Endometrial microvascular endothelial cells (primary cell): ENCODE results near the gene ISG15. TPM values are rescaled to one million over a fixed set of nuclear protein-coding genes. Genes with fewer than 3 reads are reported as not detected.

Experiments used
- in situ Hi-C: cut with HindIII; loops from 2 replicates; pipeline ENCODE4 v1.10.0; 2017; ENCODE audit warnings: low sequenced_read_pairs, low pct_unique_long_range_greater_than_20kb; ENCODE audit errors: inconsistent ontology term
- total RNA-seq: library from RNA; depleted of rRNA; stranded (reverse); fragments of >200 nt; gene quantifications from one replicate; pipeline ENCODE4 v1.2.3, GENCODE V29; 2015; ENCODE audit errors: inconsistent ontology term

ISG15 gene
- 303 TPM for total RNA-seq

DNA sequence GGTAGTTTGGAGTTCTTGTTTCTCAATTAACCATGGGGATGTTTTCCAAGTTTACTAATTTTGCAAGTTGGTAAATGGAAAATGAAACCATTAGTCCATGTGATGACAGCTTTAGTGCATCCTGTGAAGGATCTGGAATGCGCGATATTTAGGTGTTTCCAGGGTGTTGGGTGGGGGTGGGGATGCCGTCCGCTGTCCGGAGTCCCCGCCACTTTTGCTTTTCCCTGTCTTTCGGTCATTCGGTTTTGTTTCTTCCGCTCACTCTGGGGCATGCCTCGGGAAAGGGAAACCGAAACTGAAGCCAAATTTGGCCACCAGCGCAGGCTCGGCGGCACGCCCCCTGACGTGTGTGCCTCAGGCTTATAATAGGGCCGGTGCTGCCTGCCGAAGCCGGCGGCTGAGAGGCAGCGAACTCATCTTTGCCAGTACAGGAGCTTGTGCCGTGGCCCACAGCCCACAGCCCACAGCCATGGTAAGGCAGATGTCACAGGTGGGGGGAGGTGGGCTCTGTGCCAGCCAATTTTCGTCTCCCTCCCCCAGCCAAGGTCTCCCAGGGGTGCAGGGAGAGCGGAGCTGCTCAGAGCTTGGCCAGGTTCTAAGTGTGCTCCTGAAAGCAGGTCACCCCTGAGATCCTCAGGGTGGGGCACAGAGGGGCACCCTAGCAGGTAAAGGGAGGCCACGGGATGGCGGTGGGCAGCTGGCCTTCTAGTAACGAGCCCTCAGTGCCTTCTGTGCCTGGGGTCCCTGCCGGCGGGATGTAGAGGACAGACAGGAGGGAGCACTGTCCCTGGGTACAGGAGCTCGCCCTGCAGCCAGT, at the start of gene ISG15:
TSS of gene ISG15 (plus strand) at position 393 of the 817 bp plus-strand sequence. CDS start at position 470, 77 bp downstream.
- in situ Hi-C loops = no loop called here

DNA sequence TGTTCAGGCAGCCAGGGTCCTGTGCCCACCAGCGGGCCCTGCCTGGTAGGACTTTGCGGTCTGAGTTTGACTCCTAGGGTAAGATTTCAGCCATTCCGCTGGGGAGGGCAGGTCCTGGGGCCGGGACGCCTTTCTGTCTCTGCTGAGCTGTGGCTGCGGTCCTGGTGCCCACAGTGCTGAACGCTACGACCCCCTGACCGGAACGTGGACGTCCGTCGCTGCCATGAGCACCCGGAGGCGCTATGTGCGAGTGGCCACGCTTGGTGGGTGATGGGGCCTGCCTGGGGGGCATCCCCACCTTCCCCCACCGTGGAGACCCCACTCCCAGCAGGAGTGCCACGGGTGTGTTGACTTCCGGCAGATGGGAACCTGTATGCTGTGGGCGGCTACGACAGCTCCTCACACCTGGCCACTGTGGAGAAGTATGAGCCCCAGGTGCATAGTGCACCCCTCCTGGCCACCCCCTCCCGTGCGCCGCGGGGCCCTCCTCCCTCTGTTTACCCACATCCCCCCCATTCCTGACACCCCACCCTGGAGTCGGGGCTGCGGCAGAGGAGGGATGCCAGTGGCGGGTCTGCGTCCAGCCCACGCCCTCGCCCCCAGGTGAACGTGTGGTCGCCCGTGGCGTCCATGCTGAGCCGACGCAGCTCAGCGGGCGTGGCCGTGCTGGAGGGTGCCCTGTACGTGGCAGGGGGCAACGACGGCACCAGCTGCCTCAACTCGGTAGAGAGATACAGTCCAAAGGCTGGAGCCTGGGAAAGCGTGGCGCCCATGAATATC, 49.4 kb upstream of the ISG15 start:
- in situ Hi-C loops = no loop called here

DNA sequence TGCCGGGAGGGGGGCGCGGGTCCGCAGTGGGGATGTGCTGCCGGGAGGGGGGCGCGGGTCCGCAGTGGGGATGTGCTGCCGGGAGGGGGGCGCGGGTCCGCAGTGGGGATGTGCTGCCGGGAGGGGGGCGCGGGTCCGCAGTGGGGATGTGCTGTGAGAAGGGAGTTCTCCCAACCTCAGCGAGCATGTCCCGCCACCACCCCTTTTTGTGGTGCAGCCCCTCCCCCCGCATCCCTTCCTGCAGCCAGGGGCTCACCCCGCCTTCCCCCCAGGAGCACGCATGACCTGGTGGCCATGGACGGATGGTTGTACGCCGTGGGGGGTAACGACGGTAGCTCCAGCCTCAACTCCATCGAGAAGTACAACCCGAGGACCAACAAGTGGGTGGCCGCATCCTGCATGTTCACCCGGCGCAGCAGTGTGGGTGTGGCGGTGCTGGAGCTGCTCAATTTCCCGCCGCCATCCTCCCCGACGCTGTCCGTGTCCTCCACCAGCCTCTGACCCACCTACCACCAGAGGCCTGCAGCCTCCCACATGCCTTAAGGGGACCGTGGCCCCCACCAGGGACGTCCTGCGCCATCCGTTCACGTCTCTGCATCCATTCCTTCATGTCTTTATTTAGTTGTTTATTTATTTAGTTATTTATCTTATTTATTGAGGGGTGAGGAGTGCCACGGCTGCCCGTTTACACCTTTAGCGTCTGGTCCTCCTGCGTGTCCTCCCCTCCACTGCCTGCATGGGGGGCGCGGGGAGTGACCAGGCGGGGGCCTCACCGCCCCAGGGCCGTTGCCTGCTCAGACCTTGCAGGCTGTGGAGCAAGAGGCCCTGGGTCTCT, 48.4 kb upstream of the ISG15 start:
- in situ Hi-C loops = no loop called here

DNA sequence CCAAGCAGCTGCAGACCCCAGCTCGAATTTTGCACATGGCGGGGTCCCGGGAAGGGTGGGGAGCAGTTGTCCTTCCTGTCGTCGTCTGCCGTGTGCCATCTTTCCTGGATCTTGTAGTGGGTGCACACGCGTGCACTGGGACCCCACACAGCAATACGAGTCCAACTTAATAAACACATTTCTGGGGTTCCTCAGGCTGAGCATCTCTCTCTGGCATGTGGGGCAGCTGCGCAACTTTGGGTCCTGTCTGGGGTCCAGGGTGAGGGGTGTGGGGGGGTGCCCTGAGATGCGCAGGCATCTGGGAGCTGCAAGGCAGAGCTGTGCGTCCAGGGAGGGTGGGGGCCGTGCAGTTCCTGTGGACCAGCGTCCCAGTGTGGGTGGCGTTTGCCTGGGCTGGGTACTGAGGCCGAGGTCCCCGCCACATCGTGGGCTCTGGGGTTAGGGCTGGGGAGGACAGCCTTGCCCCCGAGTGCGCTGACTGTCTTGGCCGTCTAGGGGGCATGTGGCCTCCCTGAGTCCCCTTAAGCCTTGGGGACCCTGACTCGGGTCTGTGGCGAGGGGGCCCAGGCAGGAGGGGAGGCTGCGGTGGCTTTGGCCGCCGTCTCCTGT, 47.7 kb upstream of the ISG15 start:
- in situ Hi-C loops = no loop called here

DNA sequence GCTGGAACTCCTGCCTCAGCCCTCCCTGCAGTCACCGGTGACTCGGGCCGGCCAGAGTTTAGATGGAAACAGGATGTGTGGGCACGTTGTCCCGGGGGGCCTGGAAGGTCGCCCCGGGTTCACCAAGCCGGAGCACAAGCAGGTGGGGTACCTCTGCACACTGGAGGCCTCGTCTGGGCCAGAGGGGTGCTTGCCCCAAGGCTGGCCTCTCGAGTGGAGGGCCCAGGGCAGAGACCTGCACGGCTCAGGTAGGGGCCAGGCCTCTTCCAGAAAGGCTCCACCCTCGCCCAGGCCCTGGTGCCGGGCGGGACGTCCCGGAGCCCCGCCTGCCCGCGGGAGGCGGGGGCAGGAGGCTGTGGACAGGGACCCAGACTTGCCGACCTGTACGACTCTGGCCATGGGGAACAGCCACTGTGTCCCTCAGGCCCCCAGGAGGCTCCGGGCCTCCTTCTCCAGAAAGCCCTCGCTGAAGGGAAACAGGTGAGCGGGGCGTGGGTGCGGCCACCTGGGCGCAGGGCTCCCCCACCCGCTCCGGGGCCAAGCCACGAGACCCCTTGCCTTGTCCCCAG, 47.1 kb upstream of the ISG15 start, which contains the start of gene PLEKHN1:
TSS of gene PLEKHN1 (plus strand) at position 348 of the 569 bp plus-strand sequence. CDS start at position 398, 50 bp downstream.
- in situ Hi-C loops = no loop called here

DNA sequence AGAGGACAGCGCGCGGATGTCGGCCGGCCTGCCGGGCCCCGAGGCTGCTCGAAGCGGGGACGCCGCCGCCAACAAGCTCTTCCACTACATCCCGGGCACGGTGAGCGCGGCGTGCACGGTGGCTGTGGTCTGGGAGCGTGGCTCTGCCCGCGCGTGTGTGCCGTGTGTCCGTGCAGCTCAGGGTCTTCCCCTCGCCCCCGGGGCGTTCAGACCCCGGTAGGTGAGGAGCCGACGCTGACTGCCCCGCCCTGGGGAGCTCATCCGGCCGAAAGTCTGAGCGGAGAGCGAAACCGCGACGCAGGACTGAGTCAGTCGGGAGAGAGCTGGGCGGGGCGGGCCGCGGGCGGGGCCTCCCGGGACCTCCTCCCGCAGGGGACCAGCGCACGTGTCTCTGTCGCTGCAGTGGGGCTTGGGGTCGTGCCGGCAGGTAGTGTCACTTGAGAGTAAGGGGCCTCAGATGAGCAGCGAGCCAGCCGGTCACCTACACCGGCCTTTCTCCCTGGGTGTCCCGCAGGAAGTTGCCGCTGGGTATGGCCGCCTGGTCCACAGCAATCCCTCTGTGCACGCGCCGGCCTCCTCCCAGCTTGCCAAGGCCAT, 46.5 kb upstream of the ISG15 start:
- in situ Hi-C loops = no loop called here

DNA sequence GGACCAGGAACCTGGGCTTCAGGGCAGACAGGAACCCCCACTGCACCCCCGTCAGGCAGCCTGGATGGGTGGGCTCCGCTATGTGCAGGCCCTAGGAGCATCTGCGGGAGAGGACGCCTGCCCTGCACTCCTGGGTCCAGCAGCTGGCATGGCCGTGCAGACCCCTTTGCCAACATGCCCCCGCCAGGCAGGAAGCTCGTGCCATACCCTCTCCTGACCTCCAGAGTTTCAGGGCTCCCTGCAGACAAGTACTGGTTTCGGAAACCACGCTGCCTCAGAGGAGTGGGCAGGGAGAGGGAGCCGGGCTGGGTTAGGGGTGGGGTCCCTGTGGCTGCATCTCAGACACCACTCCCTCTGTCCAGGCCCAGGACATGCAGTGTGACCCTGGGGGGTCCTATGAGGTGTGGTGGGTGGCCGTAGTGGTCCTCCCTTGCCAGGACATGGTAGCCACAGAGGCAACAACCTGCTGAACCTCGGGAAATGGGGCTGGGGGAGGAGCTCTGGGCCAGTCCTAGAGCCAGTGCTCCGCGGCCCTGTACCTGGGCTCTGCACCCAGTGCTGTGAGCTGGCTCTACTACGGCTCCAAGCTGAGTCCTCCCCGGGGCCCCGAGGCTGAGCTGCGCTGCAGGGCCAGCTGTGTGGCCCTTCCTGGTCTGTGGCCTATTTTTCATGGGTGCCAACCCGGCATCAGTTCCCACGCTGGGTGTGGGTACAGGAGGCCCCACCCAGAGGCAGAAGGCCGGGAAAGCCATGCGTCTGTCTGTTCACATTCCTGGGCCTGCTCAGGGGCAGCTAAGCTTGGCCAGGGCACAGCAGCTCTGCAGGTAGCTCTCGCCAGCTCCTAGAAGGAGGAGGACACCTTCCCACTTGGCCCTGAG, 45.6 kb upstream of the ISG15 start:
- in situ Hi-C loops = no loop called here

DNA sequence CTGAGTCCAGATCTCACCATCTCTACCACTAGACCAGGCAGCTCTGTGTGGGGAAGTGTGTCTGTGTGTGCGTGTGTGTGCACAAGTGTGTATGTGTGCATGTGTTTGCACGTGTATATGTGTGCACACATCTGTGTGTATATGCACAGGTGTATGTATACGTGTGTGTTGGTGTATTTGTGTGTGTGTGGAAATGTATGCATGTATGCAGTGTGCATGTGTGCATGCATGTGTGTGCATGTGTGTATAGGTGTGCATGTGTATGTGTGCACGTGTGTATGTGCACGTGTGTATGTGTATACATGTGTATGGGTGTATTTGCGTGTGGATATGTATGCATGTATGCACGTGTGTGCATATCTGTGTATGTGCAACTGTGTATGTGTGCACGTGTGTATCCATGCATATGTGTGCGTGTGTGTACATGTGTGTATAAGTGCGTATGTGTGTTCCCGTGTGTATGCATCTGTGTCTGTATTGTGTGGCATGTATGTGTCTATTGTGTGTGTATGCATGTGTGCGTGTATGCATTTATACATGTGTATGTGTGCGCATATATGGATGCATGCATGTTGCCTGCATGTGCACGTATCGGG, 43.9 kb upstream of the ISG15 start:
- in situ Hi-C loops = no loop called here

DNA sequence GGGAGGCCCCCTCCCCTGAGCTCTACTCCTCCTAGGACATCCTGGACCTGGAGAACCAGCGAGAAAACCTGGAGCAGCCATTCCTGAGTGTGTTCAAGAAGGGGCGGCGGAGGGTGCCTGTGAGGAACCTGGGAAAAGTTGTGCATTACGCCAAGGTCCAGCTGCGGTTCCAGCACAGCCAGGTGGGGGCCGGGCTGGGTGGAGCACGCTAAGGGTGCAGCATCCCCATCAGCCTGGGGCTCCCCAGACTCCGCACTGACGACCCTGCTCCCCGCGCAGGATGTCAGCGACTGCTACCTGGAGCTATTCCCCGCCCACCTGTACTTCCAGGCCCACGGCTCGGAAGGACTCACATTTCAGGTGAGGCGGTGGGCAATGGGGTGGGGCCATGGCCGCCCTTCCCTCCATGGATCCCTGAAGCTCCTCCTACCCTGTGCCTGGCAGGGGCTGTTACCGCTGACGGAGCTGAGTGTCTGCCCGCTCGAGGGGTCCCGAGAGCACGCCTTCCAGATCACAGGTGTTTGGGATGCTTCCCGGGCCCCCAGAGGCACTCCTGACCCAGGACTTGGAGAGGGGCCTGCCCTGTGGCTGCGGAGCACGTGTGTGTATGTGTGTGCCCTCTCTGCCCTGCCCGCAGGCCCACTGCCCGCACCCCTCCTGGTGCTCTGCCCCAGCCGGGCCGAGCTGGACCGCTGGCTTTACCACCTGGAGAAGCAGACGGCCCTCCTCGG, 42.9 kb upstream of the ISG15 start:
- in situ Hi-C loops = no loop called here

DNA sequence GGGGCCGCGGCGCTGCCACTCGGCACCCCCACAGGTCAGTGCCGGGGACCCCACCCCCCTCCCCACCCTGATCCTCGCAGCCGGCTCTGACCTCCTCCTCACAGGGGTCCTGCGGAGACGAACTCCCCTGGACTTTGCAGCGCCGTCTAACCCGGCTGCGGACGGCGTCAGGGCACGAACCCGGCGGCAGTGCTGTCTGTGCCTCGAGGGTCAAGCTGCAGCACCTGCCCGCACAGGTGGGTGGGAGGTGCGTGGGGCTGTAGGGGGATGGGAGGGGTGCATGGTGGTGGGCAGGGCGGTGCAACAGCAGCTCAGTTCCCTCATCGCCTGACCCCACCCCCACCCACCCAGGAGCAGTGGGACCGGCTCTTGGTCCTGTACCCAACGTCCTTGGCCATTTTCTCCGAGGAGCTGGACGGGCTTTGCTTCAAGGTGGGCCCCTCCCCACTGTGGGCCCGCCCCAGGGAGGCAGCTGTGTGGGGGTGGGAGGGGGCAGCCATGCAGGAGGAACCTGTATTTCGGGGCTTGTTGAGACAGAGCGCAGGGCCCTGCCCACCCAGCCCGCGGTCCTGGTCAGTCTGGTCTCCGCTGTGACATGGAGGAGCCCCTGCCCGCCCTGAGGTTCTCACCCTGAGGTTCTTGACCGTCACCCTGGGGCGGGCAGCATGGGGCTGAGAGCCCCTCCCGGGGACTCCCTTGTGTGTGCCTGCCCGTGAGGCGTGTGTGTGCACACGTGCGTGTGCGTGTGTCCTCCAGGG, 42.1 kb upstream of the ISG15 start:
- in situ Hi-C loops = no loop called here

DNA sequence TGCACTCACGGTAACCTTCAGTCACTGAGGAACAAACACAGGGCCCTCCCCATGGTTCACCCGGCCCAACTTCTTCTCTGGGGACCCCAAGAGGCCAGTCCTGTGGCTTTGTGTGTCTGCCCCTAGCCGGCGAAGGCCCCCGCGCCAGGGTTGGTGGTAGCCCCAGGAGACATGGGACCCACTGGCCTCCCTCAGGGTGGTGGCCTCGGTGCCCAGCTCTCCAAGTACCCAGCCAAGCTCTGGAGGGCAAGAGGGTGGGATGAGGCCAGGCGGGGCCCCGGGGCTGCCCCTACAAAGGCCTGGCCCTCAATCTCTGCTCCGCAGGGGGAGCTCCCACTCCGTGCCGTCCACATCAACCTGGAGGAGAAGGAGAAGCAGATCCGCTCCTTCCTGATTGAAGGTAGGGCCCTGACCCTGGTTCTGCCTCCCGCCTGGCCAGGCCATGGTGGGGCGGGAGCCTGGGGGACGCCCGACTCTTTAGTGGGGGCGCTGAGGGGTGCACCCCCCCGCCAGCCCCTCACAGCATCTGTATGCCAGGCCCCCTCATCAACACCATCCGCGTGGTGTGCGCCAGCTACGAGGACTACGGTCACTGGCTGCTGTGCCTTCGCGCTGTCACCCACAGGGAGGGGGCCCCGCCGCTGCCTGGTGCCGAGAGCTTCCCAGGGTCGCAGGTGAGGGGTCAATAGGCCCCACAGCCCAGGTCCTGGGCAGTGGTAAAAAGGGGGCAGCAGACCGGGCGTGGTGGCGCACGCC, 41.4 kb upstream of the ISG15 start:
- in situ Hi-C loops = no loop called here

DNA sequence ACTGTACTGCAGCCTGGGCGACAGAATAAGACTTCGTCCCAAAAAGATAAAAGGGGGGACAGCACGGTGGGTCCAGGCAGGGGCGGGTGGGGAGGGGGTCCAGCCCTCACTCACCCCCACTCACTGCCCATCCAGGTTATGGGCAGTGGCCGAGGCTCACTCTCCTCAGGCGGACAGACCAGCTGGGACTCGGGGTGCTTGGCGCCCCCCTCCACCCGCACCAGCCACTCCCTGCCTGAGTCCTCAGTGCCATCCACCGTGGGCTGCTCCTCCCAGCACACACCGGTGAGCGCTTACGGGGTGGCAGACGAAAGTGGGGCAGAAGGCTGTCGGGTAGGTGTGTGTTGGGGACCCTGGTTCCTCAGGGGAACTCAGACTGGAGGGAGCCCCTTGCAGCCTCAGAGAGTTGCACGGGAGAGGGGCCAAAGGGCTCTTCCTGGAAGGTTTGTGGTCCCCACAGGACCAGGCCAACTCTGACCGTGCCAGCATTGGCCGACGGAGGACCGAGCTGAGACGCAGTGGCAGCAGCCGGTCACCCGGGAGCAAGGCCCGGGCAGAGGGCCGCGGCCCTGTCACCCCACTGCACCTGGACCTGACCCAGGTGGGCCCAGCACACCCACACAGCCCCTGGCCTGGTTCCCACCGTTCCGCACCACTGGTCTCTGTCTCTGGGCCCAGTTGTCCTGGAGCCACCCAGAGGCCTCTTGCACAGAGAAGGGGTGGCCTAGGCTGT, 40.4 kb upstream of the ISG15 start:
- in situ Hi-C loops = no loop called here

DNA sequence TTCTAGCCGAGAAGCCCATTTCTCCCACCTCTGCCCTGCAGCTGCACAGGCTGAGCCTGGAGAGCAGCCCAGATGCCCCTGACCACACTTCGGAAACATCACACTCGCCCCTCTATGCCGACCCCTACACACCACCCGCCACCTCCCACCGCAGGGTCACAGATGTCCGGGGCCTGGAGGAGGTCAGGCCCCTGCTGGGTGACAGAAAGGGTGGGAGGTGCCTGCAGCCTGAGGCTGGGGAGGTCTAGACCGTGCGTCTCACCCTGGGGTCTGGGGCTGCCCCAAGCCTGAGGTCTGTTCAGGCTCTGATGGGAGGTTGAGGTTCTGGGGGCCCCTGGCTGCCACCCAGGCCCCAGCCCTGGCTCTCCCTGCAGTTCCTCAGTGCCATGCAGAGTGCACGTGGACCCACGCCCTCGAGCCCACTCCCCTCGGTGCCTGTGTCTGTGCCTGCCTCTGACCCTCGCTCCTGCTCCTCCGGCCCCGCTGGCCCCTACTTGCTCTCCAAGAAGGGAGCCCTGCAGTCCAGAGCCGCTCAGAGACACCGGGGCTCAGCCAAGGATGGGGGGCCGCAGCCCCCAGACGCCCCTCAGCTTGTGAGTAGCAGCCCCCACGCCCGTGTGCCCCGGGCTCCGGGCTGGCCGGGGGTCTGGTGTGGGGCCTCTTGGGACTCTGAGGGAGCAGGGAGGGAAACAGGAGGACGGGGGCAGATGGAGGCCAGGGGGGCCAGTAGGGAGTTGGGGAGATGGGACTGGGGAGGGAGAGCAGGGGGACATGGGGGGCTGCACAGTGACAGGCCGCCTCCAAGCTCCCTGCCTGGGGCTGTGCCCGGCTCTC, 39.6 kb upstream of the ISG15 start:
- in situ Hi-C loops = no loop called here

DNA sequence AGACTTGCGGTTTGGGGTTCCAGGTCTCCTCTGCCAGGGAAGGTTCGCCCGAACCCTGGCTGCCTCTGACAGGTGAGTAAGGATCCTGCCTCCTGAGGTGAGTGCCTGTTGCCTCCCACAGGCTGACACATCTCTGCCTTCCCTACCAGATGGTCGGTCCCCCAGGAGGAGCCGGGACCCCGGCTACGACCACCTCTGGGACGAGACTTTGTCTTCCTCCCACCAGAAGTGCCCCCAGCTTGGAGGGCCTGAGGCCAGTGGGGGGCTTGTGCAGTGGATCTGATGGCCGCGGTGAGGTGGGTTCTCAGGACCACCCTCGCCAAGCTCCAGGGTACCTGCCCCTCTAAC, 39.0 kb upstream of the ISG15 start:
- in situ Hi-C loops = no loop called here
